GM23338 (cell line): ENCODE measurements around the gene CCL17. TPM values are rescaled to one million over a fixed set of nuclear protein-coding genes. Genes with fewer than 3 reads are reported as not detected.

ENCODE experiments used
- ATAC-seq: fragments of 200-7000 bp; cut with Tn5 transposase; 3 replicates; pipeline ENCODE4 v1.9.1; 2020
- DNase-seq: peaks from one replicate; pipeline ENCODE4 v3.0.0-alpha.2; 2015; ENCODE audit warnings: low spot score
- H2AFZ ChIP-seq: fragments of 200-600 bp; sonication (generic); 2 replicates; pipeline ENCODE4 v1.8.0; 2016; ENCODE audit warnings: antibody characterized with exemption, mild to moderate bottlenecking, moderate library complexity
- H3F3A ChIP-seq: fragments of 200-600 bp; sonication (generic); replicated peaks from 2 replicates; pipeline ENCODE4 v1.8.0; 2017; ENCODE audit warnings: antibody characterized with exemption, mixed run types, low read depth
- H3K27ac ChIP-seq: fragments of 200-600 bp; sonication (generic); 2 replicates; pipeline ENCODE4 v1.6.1; 2016; ENCODE audit warnings: low read depth
- H3K27me3 ChIP-seq: fragments of 200-600 bp; sonication (generic); 2 replicates; pipeline ENCODE4 v1.8.0; 2016; ENCODE audit warnings: mild to moderate bottlenecking, mixed run types, moderate library complexity; ENCODE audit not compliant: insufficient read depth
- H3K36me3 ChIP-seq: fragments of 200-600 bp; sonication (generic); 2 replicates; pipeline ENCODE4 v1.8.0; 2016; ENCODE audit warnings: mild to moderate bottlenecking; ENCODE audit not compliant: insufficient read depth
- H3K4me1 ChIP-seq: fragments of 200-600 bp; sonication (generic); 2 replicates; pipeline ENCODE4 v1.8.0; 2016; ENCODE audit warnings: mild to moderate bottlenecking, moderate library complexity; ENCODE audit not compliant: insufficient read depth
- H3K4me2 ChIP-seq: fragments of 200-600 bp; sonication (generic); 2 replicates; pipeline ENCODE4 v1.7.1; 2017; ENCODE audit warnings: mixed run types
- H3K4me3 ChIP-seq: fragments of 200-600 bp; sonication (generic); 2 replicates; pipeline ENCODE4 v1.6.1; 2016; ENCODE audit warnings: mixed run types
- H3K79me2 ChIP-seq: fragments of 200-600 bp; sonication (generic); replicated peaks from 2 replicates; pipeline ENCODE4 v1.8.0; 2017; ENCODE audit warnings: mild to moderate bottlenecking; ENCODE audit not compliant: insufficient read depth
- H3K9me2 ChIP-seq: fragments of 200-600 bp; sonication (generic); 2 replicates; pipeline ENCODE4 v1.8.0; 2017; ENCODE audit not compliant: insufficient read depth
- H4K20me1 ChIP-seq: fragments of 200-600 bp; sonication (generic); replicated peaks from 2 replicates; pipeline ENCODE4 v1.8.0; 2017; ENCODE audit warnings: mild to moderate bottlenecking; ENCODE audit not compliant: insufficient read depth
- H3K27ac Mint-ChIP-seq: 2 replicates; pipeline ENCODE4 v1.8.0; 2020; ENCODE audit warnings: inconsistent platforms, mild to moderate bottlenecking, moderate library complexity, mixed read lengths
- H3K27me3 Mint-ChIP-seq: 3 replicates; pipeline ENCODE4 v1.8.0; 2022; ENCODE audit warnings: low read depth, mild to moderate bottlenecking, moderate library complexity, mixed read lengths, inconsistent platforms; ENCODE audit not compliant: insufficient read depth, poor library complexity
- H3K36me3 Mint-ChIP-seq: 3 replicates; pipeline ENCODE4 v1.8.0; 2021; ENCODE audit warnings: low read depth, mild to moderate bottlenecking, inconsistent platforms, moderate library complexity, mixed read lengths
- H3K4me1 Mint-ChIP-seq: 3 replicates; pipeline ENCODE4 v1.8.0; 2020; ENCODE audit warnings: mild to moderate bottlenecking, inconsistent platforms, mixed read lengths
- H3K4me3 Mint-ChIP-seq: 3 replicates; pipeline ENCODE4 v1.8.0; 2021; ENCODE audit warnings: moderate library complexity, mild to moderate bottlenecking, inconsistent platforms, mixed read lengths
- H3K9me3 Mint-ChIP-seq: 3 replicates; pipeline ENCODE4 v1.8.0; 2020; ENCODE audit warnings: moderate library complexity, mild to moderate bottlenecking, inconsistent platforms, mixed read lengths
- CREB1 ChIP-seq: fragments of 250-450 bp; sonication (Bioruptor Pico); IDR thresholded peaks from 2 replicates; pipeline ENCODE4 v1.5.0; 2020; ENCODE audit warnings: low read depth, mild to moderate bottlenecking, moderate library complexity
- EZH2 ChIP-seq: fragments of 200-600 bp; sonication (generic); IDR thresholded peaks from one replicate; pipeline ENCODE4 v1.8.0; 2017; ENCODE audit warnings: antibody characterized with exemption, mild to moderate bottlenecking, low read depth; ENCODE audit not compliant: unreplicated experiment
- JUNB ChIP-seq: IDR thresholded peaks from one replicate; pipeline ENCODE4 v1.6.1; 2016; ENCODE audit warnings: antibody characterized with exemption; ENCODE audit not compliant: unreplicated experiment
- NANOG ChIP-seq: IDR thresholded peaks from 2 replicates; pipeline ENCODE4 v1.6.1; 2016; ENCODE audit warnings: antibody characterized with exemption, borderline replicate concordance
- POLR2AphosphoS5 ChIP-seq: IDR thresholded peaks from 2 replicates; pipeline ENCODE4 v1.6.1; 2016; ENCODE audit warnings: antibody characterized with exemption, low read depth
- STAT1 ChIP-seq: IDR thresholded peaks from one replicate; pipeline ENCODE4 v1.6.1; 2016; ENCODE audit warnings: antibody characterized with exemption; ENCODE audit not compliant: unreplicated experiment
- ZNF114 ChIP-seq: fragments of 250-450 bp; sonication (Bioruptor Pico); IDR thresholded peaks from 2 replicates; pipeline ENCODE4 v1.5.0; 2020; ENCODE audit warnings: mild to moderate bottlenecking, moderate library complexity
- ZNF331 ChIP-seq: fragments of 250-450 bp; sonication (Bioruptor Pico); IDR thresholded peaks from 2 replicates; pipeline ENCODE4 v1.5.0; 2020; ENCODE audit warnings: low read depth, mild to moderate bottlenecking, moderate library complexity
- polyA plus RNA-seq: library from polyadenylated mRNA; unstranded; fragments of >200 nt; fragmentation: Nextera tagmentation; extraction: Ambion mirVana; gene quantifications from 2 replicates; pipeline ENCODE4 v1.2.1, GENCODE V29; 2016
- total RNA-seq: library from RNA; depleted of rRNA; stranded (reverse); fragments of >200 nt; shearing (Covaris generic); gene quantifications from 2 replicates; pipeline ENCODE4 v1.2.3, GENCODE V29; 2014
- TF ChIP-seq, protein P1 (sequence below): IDR thresholded peaks from one replicate; pipeline ENCODE4 v1.6.1; 2018; ENCODE audit warnings: antibody characterized with exemption; ENCODE audit not compliant: unreplicated experiment
- TF ChIP-seq, protein P2 (sequence below), 2 experiments: fragments of 200-600 bp in 1 of 2; sonication (generic) in 1 of 2; conservative IDR thresholded peaks; 2 replicates each; pipeline versions ENCODE4 v1.5.1 to v1.6.1; 2016 to 2017; ENCODE audit warnings: antibody characterized with exemption in 2 of 2, low read depth in 2 of 2, mild to moderate bottlenecking in 2 of 2, moderate library complexity in 1 of 2
- TF ChIP-seq, protein P3 (sequence below): IDR thresholded peaks from 2 replicates; pipeline ENCODE4 v1.6.1; 2016; ENCODE audit warnings: antibody characterized with exemption

CCL17 gene
- total and polyA plus RNA-seq, 2 experiments from 2014 or later = not detected

DNA sequence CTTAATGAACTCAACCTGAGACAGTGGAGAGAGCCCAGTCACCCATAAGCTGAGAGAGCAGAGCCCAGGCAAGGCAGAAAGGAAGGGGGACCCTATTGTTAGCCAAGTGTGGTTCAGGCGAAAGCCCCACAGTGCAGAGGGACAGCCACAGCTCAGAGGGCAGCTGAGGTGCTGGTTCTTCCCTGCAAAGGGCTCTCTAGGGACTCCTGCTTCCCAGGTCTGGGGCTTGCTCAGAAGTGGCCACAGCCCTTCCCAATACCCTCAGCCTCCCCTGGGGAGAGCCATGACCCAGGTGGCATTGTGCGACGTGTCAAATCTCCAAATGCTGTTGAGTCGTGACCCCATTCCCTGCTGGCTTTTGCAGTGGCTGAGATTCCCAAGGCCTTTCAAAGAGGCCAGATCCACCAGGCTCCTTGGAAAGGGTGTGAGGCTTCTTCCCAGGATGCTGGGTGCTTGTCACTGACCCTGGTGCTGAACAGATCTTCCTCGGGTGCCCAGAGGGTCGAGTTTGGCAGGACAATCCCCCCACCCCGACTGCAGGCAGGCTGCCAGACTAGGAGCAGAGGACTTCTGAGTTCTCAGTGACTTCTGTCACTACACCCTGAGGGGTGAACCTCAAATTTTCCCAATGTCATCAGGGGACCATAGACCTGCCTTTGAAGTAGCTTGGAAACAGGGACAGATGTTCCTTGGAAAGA is 2.5 kb upstream of the CCL17 start:
- Histone ChIP-seq H4K20me1 (no peaks in the 10 kb centered on the region), H3K4me3 (no peak overlapping the region), H3K79me2 (no peaks in the 10 kb centered on the region), H3K36me3 (no peaks in the 10 kb centered on the region), H3K27ac (no peak overlapping the region), H3K9me2 (no peaks in the 10 kb centered on the region), H3K4me1 (no peaks in the 10 kb centered on the region), H3F3A (no peaks in the 10 kb centered on the region), H2AFZ (no peak overlapping the region), H3K4me2 (no peak overlapping the region), H3K27me3 (no peaks in the 10 kb centered on the region)
- H3K36me3 Mint-ChIP-seq = no peaks in the 10 kb centered on the region
- H3K4me1 Mint-ChIP-seq = no peaks in the 10 kb centered on the region
- no peak overlapping the region for H3K27ac Mint-ChIP-seq
- ATAC-seq (peak; percentile 85), DNase-seq (peak; percentile 38)
- H3K9me3 Mint-ChIP-seq = no peaks in the 10 kb centered on the region
- H3K4me3 Mint-ChIP-seq = no peak overlapping the region
- TF ChIP-seq, protein P1, sequence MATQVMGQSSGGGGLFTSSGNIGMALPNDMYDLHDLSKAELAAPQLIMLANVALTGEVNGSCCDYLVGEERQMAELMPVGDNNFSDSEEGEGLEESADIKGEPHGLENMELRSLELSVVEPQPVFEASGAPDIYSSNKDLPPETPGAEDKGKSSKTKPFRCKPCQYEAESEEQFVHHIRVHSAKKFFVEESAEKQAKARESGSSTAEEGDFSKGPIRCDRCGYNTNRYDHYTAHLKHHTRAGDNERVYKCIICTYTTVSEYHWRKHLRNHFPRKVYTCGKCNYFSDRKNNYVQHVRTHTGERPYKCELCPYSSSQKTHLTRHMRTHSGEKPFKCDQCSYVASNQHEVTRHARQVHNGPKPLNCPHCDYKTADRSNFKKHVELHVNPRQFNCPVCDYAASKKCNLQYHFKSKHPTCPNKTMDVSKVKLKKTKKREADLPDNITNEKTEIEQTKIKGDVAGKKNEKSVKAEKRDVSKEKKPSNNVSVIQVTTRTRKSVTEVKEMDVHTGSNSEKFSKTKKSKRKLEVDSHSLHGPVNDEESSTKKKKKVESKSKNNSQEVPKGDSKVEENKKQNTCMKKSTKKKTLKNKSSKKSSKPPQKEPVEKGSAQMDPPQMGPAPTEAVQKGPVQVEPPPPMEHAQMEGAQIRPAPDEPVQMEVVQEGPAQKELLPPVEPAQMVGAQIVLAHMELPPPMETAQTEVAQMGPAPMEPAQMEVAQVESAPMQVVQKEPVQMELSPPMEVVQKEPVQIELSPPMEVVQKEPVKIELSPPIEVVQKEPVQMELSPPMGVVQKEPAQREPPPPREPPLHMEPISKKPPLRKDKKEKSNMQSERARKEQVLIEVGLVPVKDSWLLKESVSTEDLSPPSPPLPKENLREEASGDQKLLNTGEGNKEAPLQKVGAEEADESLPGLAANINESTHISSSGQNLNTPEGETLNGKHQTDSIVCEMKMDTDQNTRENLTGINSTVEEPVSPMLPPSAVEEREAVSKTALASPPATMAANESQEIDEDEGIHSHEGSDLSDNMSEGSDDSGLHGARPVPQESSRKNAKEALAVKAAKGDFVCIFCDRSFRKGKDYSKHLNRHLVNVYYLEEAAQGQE = peak; percentile 67
- TF ChIP-seq JUNB = no peak
- peaks cover 12% of the 10 kb centered on the region for H3K27me3 Mint-ChIP-seq

DNA sequence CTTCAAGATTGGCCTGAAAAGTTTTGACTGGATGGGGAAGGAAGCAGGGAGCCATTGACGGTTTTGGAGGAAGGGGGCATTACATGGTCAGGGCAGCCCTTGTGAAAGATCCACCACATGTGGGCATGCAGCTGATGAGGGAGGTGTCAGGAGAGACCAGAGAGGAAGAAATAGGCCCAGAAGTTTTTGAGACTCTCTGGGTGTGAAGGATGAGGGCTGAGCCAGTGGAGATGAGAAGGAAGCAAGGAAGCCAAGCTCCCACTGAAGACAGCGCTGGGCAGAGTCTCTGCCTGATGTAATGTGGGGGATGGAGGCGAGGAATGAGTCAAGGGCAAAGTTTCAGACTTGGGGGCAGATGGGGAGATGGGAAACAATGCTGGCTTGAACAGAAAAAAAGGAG is 530 bp downstream of the CCL17 start:
- no peaks in the 10 kb centered on the region for H3K36me3 Mint-ChIP-seq
- H3K79me2 ChIP-seq = no peaks in the 10 kb centered on the region
- H3K9me3 Mint-ChIP-seq = no peaks in the 10 kb centered on the region
- H3K4me3 Mint-ChIP-seq = no peak overlapping the region
- 0 out of 2 replicates have a peak, but pooled peaks cover 4% of the 10 kb centered on the region for H3K9me2 ChIP-seq
- H3K27ac Mint-ChIP-seq = no peak overlapping the region
- H4K20me1 ChIP-seq = no peaks in the 10 kb centered on the region
- DNase-seq (no peak), ATAC-seq (no peak)
- TF ChIP-seq ZNF331 (no peak), CREB1 (CRISPR knock-in tag) (no peak), POLR2AphosphoS5 (no peak), JUNB (no peak), ZNF114 (CRISPR knock-in tag) (no peak), NANOG (no peak), STAT1 (no peak), EZH2 (no peak)
- TF ChIP-seq, protein P2, sequence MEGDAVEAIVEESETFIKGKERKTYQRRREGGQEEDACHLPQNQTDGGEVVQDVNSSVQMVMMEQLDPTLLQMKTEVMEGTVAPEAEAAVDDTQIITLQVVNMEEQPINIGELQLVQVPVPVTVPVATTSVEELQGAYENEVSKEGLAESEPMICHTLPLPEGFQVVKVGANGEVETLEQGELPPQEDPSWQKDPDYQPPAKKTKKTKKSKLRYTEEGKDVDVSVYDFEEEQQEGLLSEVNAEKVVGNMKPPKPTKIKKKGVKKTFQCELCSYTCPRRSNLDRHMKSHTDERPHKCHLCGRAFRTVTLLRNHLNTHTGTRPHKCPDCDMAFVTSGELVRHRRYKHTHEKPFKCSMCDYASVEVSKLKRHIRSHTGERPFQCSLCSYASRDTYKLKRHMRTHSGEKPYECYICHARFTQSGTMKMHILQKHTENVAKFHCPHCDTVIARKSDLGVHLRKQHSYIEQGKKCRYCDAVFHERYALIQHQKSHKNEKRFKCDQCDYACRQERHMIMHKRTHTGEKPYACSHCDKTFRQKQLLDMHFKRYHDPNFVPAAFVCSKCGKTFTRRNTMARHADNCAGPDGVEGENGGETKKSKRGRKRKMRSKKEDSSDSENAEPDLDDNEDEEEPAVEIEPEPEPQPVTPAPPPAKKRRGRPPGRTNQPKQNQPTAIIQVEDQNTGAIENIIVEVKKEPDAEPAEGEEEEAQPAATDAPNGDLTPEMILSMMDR (conservative IDR thresholded peaks at IDR 0.05; ENCODE audit: low read depth in 2 of 2) = no peak
- TF ChIP-seq, protein P3, sequence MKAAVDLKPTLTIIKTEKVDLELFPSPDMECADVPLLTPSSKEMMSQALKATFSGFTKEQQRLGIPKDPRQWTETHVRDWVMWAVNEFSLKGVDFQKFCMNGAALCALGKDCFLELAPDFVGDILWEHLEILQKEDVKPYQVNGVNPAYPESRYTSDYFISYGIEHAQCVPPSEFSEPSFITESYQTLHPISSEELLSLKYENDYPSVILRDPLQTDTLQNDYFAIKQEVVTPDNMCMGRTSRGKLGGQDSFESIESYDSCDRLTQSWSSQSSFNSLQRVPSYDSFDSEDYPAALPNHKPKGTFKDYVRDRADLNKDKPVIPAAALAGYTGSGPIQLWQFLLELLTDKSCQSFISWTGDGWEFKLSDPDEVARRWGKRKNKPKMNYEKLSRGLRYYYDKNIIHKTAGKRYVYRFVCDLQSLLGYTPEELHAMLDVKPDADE = no peak
- no peaks in the 10 kb centered on the region for H3F3A ChIP-seq
- H3K27me3 Mint-ChIP-seq = peaks cover 14% of the 10 kb centered on the region
- no peak overlapping the region for H3K4me3 ChIP-seq
- H3K4me1 Mint-ChIP-seq = no peaks in the 10 kb centered on the region; the same call in 2 of the 3 replicates
- no peak overlapping the region for H3K4me2 ChIP-seq
- no peak overlapping the region for H3K27ac ChIP-seq
- H3K36me3 ChIP-seq = no peaks in the 10 kb centered on the region
- no peaks in the 10 kb centered on the region for H3K4me1 ChIP-seq
- no peaks in the 10 kb centered on the region for H3K27me3 ChIP-seq
- no peak overlapping the region for H2AFZ ChIP-seq
